OCI-M2 (cell line): Measurements from ENCODE around the gene SKP1.

ENCODE experiments used
- DNase-seq: peaks from one replicate; lab custom pipeline; 2025; ENCODE audit not compliant: unreplicated experiment; lab: John Stamatoyannopoulos, UW

Gene SKP1

DNA sequence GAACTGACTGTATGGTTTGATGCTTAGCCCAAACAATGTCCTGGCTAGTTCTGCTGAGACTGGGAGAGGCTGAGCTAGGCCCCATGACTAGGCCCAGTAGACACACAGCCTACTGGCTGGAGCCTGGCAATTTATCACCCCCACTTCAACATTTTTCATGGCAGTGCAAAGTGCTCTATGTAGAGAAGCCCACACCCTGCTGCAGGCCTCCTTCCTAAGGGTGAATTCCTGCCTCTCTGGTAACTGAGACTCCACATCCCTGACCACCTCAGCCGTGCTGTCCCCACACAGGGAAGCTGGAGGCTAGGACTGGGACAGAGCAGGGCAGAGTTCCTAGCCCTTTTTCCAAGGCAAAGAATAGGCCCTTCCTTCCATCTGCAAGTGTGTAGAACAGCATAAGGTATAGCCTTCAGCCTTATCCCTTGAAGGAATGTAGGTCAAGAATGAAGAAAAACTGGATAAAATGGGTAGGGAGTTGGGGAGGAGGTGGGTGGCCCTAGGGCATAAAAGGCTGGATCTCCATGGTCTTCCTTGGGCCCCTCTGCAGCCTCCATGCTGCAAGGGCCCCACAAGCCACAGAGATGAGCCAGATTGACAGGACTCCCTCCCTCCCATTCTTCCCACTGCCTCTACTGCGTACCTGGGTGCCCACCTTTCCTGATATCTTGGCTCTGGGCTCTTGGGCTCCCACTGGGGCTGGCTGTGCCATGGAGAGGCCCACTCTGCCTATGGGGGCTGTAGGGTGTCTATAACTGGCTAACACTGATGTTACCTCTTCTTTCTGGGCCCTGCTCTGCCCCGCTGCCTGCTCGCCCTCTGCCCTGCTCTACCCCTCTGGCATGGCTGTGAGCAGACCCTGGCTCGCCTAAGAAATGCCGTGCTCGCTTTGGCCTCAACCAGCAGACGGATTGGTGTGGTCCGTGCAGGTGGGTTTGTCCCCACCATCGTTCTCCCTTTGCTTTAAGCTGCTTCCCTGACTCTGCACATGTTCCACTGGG lies 32.5 kb downstream of the SKP1 start:
- no peak for DNase-seq

DNA sequence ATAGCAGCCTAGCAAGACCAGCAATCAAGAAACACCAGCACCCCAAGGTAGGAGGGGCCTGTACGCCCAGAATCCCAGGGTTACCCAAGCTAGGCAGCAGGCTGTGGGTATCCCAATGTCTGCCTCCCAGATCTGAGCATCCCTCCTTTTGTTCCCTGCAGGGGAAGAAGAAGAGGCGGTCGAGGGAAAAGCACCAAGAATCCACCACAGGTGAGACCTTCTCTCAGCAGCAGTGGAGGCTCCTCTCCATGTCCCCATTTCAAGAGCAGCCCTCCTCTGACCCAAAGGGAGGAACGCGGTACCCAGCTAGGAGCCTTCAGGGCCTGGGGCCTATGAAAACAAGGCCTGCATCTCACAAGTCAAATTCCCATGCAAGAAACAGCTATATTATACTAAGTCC lies 33.3 kb downstream of the SKP1 start:
- no peak for DNase-seq

DNA sequence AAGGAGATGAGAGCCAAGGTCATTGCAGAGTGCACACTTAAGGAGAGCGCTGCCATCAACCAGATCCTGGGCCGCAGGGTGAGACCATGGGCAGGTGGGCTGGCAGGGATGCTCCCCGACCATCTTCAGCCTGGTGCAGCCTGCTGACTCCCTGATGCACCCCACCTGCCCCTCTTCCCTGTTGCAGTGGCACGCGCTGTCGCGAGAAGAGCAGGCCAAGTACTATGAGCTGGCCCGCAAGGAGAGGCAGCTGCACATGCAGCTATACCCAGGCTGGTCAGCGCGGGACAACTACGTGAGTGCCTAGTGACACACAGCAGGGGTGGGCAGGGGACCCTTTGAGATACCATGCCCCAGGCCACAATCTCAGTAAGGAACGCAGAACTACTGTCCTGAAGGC lies 33.9 kb downstream of the SKP1 start:
- no peak for DNase-seq

DNA sequence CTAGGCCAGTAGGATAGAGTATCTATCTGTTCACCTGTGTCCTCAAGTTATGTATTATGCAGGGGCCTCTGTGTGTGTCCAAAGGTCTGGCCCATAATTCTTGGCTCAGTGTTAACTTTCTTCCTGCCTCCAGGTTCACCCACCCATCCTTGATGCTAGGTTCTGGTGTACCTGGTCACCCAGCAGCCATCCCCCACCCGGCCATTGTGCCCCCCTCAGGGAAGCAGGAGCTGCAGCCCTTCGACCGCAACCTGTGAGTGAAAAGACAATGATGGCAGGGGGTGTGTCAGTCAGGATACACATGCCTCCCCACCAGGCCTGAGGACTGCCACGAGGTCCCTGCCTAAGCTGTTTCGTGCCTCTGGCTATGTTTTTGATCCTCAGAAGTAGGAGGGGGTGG lies 34.7 kb downstream of the SKP1 start:
- no peak for DNase-seq

DNA sequence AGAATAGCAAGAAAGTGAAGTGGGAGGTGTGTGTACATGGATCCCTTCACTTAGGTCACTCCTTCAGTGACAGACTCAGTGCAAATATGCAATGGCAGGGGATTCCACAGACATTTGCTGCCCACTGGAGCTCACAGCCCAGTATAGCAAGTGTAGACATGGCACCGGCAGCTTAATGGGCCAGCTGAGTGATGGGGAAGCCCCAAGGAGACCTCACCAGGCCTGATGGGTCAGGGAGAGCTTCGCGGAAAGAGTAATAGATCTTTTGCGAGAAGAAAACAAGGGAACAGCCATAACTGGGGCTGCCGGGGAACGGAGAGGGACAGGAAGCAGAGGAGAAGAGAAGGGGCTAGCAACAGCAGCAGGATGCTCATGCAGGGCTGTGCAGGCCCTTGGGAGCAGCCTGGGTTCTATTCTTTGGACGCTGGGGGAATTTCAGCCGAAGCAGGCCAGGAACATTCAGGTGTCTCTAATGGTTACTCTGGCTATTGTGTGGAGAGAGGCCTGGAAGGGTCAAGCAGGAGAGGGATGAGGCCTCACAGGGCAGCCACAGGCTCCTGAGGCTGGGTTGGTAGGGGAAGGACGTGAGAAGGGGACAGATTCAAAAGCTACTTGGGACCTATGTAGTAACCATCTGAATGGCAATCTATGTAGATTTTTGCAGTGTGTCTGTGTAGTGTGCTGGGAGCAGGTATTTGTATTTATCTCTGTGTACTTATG lies 35.3 kb downstream of the SKP1 start:
- DNase-seq, result no peak

DNA sequence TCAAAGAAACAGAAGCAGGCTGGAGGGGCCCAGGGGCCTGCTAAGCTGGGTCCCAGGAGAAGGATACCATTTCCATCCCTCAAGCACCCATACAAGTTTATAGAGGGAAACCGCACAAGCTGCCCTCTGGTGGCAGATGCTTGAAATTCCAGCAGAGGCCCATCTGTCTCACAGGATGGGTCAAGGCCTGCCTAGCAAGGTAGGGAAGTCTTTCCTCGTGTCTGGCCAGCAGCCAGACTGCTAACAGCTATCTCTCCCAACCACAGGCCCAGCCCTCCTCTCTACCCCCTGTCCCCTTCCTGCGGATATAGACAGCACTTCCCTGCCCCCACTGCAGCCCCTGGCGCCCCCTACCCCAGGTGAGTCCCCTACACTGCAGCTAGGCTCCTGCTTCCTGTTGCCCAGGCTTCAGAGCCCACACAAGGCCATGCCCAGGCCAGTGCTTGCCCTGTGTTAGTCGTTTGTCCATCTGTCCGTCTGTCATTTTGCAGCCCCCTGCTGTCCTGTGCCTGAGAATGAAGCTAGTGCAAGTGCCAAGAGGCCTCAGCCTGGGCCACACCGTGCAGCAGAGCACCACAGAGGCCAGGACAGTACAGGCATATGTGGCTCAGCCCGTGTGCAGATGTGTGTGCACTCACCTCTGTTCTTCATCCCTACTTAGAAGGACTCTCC lies 36.1 kb downstream of the SKP1 start:
- DNase-seq, result peak; percentile 53

DNA sequence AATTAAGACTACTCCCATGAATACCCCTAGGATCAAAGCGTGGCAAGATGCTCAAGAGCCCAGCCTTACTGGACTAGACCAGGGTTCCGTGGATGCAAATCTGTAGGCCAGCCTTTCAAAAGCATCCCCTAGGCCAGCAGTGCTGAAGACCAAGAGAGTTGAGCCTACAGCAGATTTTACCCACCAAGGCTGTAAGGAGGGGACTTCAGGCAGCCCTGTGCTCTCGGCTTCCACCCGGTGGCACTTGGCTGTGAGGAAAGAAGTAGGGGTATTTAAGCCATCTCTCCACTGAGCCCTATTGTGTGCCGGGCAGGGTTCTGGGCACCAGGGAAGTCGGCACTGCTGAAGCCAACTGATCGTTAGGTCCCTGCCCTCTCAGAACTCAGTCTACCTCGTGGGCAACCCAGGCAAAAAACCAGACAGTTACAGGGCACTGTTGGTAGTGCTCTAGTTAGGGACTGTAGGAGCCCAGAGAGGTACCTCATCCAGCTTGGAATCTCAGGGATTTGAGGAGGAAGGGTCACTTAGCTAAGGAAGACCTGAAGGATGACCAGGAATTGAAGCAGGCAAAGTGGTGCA lies 36.8 kb downstream of the SKP1 start:
- no peak for DNase-seq

DNA sequence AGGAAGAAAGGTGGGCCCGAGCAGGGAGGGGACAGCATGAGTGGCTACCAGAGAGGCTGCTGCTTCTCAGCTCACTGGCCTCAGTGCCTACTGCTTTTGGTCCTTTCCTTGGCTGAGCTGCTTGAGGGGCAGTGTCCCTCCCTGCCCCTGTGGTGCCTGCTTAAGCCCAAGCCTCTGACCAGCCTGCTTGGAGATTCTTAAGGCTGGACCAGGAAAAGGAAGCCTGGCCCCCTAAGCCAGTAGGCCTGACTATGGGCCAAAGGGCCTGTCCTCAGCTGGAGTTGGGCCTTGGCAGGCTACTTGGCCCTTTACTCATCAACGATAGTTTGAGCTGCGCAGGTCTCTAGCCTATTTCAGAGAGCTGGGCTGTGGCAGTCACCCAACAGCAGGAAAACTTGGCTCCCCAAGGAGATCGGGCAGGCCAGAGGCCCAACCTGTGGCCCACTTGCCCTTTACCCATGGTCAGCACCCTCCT lies 37.3 kb downstream of the SKP1 start:
- no peak for DNase-seq

DNA sequence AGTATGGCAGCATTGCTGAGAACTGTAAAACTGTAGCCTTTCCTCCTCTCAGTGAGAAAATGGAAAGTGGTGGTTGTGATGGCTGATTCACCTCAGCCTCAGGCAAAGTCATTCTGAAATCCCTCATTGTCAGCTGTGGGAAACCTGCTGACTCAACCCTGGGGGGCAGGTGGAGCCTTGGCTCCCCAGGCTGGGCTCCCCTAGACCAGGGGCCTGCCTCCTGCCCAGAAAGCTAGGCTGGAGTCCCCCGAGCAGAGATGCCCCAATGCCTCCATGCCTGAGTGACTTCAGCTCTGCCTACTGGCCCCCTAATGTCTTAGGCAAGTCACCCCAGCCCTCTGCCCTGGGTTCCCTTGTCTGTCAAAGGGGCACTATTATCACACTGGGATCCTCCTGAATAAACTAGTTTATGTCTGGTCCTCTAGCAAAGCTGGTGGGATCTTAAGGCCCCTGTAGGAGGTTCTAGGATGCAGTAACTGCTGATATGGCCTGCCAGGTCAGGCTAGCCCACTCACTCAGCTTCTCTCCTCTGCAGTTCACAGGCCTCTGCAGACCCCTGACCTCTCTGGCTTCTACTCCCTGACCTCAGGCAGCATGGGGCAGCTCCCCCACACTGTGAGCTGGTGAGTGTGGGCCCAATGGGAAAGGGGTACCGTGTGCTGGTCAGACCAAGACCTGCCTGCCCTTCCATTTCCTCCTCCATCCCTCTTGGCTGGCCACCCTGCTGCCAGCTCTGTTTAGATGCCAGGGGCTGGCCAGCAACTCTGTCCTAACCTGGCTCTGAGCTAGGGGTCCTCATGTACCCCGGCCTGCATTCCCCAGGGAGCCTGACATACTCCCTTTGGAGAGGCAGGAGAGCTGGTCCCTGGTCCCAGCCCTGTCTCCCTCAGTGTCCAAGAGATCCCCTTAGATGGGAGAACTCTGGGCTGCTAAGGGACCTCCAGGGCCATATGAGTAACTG lies 38.1 kb downstream of the SKP1 start:
- DNase-seq, result no peak

DNA sequence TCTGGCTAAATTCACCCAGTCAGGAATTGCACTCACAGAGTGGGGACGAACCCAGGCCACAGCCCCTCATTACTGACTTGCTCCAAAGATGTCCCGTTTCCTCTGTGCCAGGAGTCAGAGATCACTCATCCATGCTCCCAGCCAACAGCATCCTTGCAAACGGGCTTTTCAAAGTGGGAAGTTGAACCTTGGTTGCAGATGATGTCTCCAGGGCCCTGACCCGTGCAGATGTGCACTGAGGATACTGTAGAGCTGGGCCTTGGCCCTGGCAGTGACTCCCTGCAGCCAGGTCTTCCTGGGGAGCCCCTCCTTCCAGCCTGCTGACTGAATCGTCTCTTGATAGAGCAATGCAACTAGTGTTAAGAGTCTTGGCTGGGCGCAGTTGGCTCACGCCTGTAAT lies 40.0 kb downstream of the SKP1 start:
- DNase-seq, result no peak

DNA sequence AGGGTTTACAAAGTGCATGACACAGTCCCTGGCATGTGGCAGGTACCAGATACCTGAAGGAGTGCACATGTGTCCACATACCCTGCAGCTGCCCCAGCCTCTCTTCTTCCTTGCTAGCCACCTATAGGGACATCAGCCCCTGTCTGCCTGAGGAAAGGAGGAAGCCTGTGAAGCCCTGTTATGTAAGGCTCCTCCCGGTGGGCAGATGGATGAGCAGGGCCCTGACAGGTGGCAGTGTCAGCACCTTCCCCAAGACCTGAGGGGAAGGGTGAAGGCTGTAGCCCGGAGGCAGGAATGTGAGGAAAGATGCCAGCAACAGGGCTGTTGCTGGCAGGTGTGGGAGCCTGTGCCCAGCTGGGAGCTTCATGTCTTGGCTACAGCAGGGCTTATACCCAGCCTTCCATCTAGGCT lies 40.5 kb downstream of the SKP1 start:
- DNase-seq, result no peak

DNA sequence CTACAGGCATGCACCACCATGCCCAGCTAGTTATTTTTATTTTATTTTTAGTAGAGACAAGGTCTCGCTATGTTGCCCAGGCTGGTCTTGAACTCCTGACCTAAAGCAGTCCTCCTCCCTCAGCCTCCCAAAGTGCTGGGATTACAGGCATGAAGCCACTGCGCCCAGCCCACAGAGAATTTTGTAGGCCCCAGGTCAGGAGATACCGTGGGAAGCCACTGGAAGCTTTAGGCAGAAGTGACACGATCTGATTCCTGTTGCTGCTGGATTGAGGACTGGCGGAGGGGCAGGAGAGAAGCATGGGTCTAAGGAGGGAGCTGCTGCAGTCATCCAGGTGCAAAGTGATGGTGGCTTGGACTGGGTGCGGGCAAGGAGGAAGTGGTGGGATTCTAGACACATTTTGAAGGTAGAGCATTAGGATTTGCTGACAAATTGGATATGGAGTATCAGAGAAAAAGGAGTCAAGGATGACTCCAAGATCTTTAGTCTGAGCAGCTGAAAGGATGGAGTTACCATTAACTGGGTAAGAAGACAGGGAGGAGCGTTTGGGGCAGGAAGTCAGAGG lies 41.6 kb downstream of the SKP1 start:
- DNase-seq, result no peak

DNA sequence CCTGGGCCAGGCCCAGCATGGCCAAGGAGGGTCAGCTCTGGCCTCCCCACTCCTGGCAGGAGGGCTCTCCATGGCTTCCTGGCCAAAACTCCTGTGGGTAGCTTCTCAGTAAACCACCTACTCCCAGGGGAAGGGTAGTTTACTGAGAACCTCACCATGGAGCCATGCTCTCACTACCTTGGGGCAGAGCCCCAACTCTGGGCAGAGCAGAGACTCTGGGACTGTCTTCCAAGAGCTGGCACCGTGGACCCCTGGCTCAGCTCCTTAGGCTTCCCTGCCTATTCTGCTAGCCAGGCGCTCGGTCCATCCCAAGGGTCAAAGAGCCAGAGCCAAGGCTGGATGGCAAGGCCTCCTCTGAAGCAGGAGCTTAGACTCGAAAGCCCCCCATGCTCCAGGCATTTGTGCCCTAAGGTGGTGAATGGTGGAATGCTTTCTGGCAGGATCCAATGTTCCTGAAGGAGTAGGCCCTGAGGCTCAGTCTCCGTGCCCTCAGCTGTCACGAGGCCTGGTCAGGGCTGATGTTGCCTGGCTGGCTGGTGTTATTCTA lies 42.7 kb downstream of the SKP1 start:
- DNase-seq, result no peak

DNA sequence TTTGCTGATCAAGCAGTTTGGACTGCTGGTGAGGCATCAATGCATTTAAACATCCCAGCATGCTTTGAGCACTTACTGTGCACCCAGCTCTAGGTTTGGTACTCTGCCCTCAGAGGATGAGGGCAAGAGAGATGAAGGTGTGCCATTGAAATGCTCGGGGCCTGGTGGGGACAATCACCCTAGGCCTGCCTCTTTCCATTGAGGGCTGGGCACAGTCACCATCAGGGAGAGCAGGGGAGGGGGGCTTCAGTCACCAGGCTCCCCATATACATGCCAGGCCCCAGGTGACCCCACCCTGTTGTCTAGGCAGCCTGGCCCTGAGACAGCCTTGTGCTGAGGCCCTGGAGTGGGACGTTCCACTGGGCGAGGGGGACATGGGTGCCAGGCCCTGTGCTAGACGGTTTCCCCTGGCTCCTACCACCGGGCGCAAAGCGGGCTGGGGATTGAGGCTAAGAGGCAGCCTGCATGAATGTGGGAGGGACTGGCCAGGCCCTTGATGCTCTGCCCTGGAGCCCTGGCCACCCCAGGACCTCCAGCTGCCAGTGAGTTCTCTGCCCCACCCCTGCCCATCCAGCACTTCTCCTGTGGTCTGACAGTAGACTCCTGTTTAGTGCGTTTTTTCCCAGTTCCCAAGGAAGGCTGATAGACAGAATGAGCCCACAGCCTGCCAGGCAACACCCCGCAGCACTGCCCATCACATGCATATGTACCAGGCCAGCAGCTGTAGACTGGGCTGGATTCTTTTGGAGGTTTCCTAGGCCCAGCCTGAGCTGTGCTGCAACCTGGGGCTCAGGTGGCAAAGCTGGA lies 43.4 kb downstream of the SKP1 start:
- no peak for DNase-seq

DNA sequence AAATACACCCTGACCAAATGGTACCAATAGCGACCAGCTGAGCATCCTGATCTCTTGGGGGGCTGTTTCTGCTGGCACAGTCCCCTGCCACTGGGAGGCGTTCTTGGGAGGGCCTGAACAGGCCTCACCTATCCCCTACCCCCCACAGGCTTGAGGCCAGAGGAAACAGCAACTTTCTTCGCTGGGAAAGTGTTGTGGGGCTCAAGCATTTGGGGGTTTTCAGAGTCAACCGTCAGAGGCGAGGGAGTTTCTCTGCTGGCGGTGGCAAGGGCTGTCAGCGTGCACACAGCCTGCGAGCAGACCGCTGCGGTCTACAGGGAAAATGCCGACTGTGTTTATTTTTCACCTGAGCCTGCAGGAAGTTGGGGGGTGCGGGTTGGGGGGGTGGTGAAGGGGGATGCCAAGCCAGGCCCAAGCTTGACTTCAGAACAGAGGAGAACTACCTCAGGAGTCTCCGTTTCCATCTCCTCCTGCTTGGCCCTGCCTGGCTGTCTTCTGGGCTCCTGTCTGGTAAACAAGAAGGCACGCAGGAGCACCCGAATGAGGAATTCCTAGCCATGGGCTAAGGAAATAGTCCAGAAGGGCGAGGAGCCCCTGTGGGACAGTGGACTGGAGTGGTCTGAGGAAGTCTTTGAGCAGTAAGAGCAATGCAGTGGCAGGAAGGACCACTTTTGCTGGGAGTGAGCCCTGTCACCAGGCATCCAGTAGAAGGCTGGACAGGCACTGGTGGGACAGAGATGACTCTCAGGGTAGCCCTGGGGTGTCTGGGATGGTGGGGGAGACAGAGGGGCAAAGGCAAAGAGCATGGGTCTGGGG lies 44.2 kb downstream of the SKP1 start:
- no peak for DNase-seq

DNA sequence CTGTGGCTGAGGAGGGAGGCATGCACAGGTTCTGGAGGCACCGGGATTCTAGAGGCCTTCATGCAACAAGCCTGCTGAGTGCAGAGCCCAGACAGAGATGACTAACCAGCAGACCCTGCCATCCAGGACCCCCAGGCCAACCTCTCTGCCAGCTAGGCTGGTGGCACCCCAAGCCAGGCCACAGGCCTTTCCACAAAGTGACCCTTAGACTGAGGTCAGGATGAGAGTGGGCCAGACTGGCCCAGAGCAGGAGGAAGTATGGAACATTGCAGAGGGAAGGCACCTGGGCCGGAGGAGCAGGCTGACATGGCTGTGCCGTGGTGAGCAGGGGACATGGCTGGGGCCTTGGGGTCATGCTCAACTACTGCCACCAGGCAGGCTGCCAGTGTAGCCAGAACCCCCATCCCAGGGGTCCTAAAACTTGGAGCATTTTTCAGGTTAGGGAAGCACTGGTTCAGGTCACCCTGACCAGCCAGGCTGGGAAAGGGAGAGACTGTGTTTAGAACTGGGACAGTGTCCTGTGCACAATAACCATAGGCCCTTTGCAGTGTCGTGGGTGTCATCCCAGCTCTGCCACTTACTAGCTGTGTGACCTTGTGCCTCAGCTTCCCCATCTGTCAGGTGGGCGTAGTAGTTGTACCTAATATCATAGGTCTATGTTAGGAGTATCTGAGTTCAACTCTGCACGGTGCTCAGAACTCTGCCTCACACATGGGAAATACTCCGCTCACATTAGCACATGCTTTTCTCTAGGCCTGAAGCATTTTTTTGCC lies 45.0 kb downstream of the SKP1 start:
- no peak for DNase-seq

DNA sequence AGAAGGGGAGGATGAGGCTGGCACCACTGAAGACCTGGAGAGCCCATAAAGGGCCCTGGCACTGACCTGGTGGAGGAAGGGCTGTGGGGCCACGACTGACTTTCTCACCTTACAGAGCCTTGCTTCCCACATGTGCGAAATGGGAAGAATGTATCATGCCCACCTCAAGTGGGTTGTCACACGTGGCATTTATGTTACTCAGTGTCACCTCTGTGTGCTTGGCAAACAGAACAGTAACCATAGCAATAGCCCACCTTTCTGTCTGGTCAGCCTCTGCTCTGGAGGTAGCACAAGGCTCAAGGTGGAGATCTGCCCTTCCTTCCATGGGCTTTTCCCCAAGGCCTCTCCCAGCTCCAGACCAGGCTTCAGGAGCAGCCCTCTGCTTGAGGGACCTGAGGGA lies 45.6 kb downstream of the SKP1 start:
- DNase-seq, result no peak
